Measurements from ENCODE around the gene BCHE.

The BCHE gene

GRCh38 chr3:165729756-165730155 is 107.5 kb downstream of the BCHE start:
- TF ChIP-seq MYC (IDR thresholded peaks at IDR 0.05; ENCODE audit: low read depth, low read length) (no peak), POLR2A (IDR thresholded peaks at IDR 0.05; ENCODE audit: extremely low read depth, insufficient read length) (no peak)
- TF ChIP-seq, protein P1, sequence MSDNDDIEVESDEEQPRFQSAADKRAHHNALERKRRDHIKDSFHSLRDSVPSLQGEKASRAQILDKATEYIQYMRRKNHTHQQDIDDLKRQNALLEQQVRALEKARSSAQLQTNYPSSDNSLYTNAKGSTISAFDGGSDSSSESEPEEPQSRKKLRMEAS (IDR thresholded peaks at IDR 0.05; ENCODE audit: low read depth, low read length), result no peak
- TF ChIP-seq, protein P2, sequence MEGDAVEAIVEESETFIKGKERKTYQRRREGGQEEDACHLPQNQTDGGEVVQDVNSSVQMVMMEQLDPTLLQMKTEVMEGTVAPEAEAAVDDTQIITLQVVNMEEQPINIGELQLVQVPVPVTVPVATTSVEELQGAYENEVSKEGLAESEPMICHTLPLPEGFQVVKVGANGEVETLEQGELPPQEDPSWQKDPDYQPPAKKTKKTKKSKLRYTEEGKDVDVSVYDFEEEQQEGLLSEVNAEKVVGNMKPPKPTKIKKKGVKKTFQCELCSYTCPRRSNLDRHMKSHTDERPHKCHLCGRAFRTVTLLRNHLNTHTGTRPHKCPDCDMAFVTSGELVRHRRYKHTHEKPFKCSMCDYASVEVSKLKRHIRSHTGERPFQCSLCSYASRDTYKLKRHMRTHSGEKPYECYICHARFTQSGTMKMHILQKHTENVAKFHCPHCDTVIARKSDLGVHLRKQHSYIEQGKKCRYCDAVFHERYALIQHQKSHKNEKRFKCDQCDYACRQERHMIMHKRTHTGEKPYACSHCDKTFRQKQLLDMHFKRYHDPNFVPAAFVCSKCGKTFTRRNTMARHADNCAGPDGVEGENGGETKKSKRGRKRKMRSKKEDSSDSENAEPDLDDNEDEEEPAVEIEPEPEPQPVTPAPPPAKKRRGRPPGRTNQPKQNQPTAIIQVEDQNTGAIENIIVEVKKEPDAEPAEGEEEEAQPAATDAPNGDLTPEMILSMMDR (IDR thresholded peaks at IDR 0.05; ENCODE audit: low read depth, low read length), result no peak
- no peak overlapping the region for H3K4me3 ChIP-seq (ENCODE audit: low read depth, low read length)
- no peak for DNase-seq (ENCODE audit: low read depth)

DNA sequence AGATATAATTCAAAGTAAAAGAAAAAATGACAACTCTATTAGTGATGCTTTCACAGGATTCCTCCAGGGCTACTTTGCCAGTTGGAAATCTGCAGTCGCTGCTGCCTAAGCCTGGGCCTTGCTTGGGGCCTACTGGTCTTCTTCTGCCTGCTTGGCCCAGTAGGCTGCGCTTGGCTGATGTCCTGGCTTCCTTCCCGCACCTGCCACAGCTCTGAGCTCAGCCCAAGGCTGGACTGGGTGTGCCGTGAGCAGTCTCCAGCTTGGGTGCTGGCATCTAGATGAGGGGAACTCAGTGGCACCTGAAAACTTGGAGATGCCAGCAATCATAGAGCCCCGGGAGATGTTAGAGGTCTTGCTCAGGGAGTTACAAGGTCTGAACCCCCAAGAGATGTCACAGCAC is 108.3 kb downstream of the BCHE start:
- H3K4me3 ChIP-seq (ENCODE audit: low read depth, low read length), result no peak overlapping the region
- DNase-seq (ENCODE audit: low read depth), result no peak
- no peak for TF ChIP-seq POLR2A (IDR thresholded peaks at IDR 0.05; ENCODE audit: extremely low read depth, insufficient read length)
- TF ChIP-seq, protein P1 (IDR thresholded peaks at IDR 0.05; ENCODE audit: low read depth, low read length), result no peak
- TF ChIP-seq, protein P2 (IDR thresholded peaks at IDR 0.05; ENCODE audit: low read depth, low read length), result no peak
- TF ChIP-seq MYC (IDR thresholded peaks at IDR 0.05; ENCODE audit: low read depth, low read length), result no peak

DNA sequence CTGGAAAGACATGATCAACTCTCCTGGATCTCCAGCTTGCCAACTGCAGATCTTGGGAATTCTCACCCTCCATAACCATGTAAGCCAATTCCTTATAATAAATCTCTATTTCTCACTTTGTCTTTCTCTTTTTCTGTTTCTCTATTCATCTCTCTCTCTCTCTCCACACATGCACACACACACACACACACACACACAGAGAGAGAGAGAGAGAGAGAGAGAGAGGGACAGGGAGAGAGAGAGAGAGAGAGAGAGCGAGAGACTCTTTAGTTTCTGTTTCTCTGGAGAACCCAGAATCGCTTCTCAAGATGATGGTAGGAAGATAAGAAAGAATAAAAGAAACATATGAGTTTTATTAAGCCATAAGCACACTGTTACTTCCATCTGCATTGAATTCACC is 111.9 kb downstream of the BCHE start:
- no peak for DNase-seq (ENCODE audit: low read depth)
- TF ChIP-seq, protein P2 (IDR thresholded peaks at IDR 0.05; ENCODE audit: low read depth, low read length), result no peak
- TF ChIP-seq, protein P1 (IDR thresholded peaks at IDR 0.05; ENCODE audit: low read depth, low read length), result no peak
- TF ChIP-seq POLR2A (IDR thresholded peaks at IDR 0.05; ENCODE audit: extremely low read depth, insufficient read length), result no peak
- no peak overlapping the region for H3K4me3 ChIP-seq (ENCODE audit: low read depth, low read length)

All from NB4 (cell line).